NCI-H187 treated with DMSO at 0.1 percent for 48 hours (cell line): ENCODE data around the gene ROCK1.
"Not testable (repeated sequence)": the region's sequence is repeated elsewhere in the genome, so short reads cannot be mapped to it uniquely, and the experiment has no call there.

Experiments used
- DNase-seq: peaks from one replicate; lab custom pipeline; 2025; lab: John Stamatoyannopoulos, UW

The ROCK1 gene

DNA sequence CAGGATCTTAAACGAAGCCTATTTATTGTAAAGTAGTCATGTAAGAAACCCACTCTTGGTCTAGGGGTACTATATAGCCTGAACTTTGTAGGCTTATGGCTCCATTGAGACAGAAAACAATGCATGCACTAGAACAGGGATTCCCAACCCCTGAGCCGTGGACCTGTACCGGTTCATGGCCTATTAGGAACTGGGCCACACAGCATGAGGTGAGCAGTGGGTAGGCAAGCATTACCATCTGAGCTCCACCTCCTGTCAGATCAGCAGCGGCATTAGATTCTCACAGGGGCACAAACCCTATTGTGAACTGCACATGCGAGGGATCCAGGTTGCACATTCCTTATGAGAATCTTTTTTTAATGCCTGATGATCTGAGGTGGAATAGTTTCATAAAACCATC lies 59.2 kb downstream of the ROCK1 start:
- DNase-seq: no peak

DNA sequence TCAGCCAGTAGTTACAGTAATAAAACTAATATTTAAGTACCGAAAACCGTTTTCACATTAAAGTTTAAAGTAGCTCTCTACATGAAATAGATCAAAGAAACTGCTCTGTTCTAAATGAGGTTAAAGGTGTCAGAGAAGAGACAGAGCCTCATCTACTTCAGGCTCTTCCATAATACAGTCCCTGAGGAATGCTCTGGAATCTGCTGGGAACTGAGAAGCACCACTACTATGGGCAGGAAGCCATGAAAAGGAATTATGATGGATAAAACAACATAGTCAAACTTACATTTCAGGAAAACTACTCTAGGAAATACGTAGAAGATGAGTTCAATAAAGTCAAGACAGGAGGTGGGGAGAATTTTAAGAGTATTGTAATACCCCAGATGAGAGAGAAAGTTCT lies 60.0 kb downstream of the ROCK1 start:
- DNase-seq: no peak

DNA sequence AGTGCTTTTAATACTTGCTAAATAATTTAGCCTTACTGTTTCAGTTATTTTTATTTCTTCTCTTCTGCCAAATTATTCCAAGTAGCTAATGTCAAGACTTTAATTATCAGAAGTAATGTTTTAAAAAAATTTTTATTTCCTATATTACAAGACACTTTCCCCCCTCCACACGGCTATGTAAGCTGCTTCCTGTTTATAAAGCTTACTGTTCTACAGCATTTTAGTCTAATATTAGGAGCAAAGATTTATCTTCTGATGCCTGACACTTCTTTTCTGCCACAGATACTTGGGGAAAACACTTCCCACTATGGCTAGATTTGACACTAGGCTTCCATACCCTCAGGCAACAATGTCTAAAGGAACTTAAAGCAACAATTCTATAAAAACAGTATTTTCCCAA lies 62.3 kb downstream of the ROCK1 start:
- no peak for DNase-seq

DNA sequence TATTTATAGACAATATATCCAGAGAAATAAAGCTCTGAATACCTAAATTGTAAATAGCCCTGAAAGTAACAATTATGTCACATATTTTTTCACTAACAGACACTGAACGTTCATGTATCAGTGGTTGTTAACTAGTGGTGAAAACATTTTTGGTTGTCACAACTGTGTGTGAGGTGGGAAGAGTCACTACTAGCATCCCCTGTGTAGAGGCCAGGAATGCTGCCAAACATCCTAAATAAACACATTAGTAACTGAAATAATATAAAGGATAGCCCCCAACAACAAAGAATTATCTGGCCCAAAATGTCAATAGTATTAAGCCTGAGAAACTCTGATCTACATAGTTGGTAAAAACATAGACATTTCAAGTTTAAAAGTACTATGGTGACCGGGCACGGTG lies 64.5 kb downstream of the ROCK1 start:
- DNase-seq: no peak

DNA sequence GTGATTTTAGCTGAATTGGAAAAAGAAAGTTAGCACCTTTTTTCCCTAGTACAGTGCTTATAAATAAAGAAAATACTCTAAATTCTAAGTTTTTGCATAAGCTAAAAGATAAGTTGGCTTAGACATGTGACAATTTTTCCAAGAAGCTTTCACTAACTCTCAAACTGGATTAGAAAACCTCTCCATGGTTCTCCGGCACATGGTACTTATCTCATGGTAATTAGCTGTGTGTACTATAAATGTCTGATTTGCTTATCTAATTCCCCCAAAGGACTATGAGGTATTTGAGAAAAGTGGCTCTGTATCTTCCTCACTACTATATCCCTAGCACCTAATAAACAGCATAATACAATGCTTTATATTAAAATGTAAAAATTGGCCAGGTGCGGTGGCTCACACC lies 71.1 kb downstream of the ROCK1 start:
- no peak for DNase-seq

DNA sequence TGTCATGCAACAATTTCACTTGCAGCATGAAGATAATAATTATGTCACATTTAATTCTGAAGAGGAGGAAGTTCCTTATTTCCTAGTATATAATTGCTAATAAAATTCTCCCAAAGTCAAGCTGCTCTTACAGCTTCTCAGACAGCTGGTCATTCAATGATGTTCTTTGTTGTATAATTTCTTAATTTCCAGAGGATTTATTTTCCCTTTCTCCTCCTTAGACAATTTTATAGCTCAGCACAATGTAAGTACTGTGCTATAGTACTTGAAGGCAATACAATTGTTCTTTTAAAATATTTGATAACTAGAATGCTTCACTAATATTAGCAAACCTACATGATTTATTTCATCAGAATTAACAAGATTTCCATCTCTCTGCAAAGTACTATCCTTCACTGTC lies 73.4 kb downstream of the ROCK1 start:
- no peak for DNase-seq

DNA sequence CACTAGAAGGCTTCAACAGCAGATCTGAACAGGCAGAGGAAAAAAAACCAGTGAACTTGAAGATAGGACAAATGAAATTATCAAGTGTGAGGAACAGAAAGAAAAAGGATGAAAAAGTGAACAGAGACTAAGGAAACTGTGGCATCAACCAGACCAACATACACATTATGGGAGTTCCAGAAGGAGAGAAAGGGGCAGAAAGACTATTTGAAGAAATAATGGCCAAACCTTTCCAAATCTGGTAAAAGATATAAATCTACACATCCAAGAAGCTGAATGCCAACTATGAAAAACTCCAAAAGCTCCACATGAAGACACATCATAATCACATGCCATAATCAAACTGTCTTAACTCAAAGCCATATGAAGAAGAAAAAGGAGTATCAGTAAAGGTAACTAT lies 79.8 kb downstream of the ROCK1 start:
- no peak for DNase-seq

DNA sequence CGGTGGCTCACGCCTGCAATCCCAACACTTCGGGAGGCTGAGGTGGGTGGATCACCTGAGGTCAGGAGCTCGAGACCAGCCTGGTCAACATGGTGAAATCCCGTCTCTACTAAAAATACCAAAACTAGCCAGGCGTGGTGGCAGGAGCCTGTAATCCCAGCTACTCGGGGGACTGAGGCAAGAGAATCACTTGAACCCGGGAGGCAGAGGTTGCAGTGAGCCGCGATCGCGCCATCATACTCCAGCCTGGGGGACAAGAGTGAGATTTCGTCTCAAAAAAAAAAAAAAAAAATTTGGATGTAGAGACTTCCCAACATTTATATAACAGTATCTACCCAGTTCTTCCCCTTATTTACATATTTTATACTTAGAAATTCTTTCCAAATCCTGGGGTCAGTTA lies 93.4 kb downstream of the ROCK1 start:
- DNase-seq: not testable (repeated sequence)

DNA sequence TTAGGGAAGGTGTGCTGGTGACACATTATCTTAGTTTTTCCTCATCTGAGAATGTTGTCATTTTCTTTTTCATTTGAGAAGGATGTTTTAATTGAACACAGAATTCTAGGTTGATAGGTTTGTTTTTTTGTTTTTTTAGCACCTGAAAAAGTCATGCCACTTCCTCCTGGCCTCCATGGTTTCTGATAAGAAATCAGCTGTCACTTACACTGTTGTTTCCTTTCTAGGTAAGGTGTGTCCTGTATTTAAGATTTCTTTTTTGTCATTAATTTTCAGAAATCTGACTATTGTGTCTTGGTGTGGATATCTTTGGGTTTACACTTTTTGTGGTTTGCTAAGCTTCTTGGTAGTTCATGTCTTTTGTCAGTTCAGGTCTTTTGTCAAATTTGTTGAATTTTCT lies 99.3 kb downstream of the ROCK1 start:
- DNase-seq: no peak

DNA sequence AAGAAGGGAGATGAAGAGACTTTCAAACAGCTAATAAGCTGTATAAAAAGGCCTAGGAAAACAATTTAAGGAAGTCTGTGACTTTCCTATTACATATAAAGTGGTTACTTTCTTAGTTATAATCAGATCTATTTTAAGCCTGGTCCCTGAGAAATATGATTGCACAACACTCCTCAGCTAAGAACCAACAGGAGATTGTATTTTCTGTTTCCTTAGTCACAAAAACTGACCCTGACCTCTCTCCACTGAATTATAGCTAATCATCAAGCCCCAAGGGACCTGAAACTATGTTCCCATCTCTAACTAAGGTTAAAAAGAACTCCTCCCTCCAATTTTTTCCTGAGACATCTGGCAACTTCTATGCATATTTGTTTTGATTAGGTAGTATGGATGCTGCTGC lies 106.9 kb downstream of the ROCK1 start:
- DNase-seq: no peak

DNA sequence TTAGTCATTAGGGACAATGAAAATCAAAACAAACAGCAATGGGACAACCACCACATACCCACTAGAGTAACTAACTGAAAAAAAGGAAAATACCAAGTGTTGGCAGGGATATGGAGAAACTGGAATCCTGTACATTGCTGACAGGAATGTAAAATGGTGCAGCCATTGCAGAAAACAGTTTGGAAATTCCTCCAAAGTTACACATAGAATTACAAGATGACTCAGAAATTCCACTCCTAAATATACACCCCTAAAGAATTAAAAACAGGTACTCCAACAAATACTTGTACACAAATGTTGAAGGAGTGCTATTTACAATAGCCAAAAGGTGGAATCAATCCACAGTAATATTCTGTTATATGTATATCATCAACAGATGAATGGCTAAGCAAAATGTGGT lies 110.9 kb downstream of the ROCK1 start:
- DNase-seq: no peak

DNA sequence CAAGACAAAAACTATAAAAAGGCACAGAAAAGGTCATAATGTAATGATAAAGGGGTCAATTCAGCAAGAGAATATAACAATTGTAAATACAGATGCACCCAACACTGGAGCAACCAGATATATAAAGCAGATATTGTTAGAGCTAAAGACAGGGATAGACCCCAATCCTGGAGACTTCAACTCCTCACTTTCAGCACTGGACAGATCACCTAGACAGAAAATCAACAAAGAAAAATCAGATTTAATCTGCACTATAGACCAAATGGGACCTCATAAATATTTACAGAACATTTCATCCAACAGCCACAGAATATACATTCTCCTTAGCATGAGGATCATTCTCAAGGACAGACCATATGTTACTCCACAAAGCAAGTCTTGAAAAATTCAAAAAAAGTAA lies 114.2 kb downstream of the ROCK1 start:
- no peak for DNase-seq

DNA sequence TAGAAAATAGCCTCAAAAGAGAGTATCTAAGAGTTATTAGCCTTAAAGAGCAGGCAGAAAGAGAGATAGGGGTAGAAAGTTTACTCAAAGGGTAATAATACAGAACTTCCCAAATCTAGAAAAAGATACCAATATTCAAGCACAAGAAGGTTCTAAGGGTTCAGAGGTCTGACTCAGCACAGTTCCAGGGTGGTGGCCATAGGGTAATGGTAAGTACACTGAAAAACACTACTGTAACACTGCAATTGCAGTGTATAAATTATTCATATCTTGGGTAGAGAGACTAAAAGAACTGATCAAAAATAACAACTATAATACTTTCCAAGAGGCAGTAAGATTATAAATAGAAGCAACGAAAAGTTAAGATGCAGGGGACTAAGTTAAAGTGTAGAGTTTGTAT lies 115.2 kb downstream of the ROCK1 start:
- no peak for DNase-seq

DNA sequence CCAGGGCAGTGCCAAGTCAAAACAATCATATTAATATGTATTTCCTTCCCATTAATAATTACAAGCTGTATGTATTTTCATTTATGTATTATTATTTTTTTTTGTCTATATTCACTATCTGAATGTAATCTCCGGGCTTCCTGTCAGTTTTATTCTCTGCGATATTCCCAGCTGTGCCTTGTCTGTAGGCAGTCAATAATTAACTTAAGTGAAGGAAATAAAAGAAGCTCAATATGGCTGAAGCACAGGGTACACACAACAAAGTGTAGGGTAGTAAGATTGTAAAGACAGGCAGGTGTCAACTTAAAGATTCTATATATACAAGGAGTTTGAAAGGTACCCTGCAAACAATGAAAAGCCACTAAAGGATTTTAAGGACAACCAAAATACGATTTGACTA lies 122.9 kb downstream of the ROCK1 start:
- DNase-seq: no peak

DNA sequence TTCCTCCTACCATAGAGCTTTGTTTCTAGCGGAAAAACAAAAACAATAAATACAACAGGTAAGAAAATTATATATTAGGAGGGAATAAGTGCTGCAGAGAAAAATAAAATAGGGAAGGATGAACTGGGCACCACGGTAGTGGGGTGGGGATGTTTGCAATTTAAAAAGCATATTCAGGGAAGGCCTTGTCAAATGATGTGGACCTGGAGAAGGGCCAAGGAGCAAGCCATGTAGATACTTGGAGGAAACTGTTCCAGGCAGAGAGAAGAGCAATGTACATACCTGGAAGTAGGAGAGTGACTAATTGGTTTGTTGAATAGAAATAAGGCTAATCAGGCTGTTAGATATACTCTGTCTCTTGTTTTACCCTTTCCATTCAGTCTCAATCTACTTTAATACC lies 136.5 kb downstream of the ROCK1 start:
- DNase-seq: no peak

DNA sequence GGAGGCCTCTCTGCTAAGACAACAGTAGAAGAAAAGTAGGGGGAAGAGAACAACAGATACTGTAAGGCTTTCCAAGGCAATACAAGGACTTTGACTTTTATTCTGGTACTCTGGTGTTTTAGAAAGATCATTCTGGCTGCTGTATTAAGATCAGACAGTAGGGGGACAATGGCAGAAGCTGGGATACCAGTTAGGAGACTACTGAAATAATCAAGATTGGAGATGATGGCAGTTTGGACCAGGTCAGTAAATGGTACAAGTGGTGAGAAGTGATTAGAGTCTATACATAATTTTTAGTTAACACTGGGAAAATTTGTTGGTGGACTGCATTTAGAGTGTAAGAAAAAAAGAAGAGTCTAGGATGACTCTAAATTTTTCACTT lies 139.7 kb downstream of the ROCK1 start:
- DNase-seq: no peak

DNA sequence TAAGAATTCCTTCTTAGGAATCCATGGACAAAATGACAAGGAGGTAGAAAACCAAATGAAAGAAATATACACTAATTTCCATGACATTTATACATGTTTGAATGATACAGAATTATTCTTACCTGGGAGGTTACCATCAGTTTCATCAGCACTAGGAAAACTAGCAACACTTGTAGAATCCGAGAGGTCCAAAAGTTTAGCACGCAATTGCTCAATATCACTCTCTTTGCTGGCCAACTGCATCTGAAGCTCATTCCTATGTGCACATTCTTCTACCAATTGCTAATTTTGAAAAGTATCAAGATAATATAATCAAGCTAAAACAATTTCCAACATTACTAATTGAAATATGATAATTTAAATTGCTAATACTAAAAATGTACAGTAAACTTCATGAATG lies 144.8 kb downstream of the ROCK1 start:
- no peak for DNase-seq

DNA sequence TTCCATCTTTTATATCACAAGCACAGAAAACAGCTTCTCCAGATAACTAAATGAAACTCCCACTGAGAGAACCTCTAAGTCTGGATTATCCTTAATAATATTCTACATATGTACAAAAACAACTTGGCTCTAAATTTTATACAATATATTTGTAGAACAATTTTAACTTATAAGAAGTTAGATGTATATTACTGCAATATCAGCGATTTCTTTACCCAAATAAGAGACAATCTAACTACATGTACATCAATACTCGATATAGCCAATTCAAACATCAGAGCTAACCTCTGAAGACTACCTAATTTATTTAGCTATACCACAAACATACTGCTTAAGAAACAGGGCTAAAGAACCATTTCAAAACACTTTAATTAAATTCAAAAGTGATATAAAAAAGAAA lies 148.6 kb downstream of the ROCK1 start:
- no peak for DNase-seq

DNA sequence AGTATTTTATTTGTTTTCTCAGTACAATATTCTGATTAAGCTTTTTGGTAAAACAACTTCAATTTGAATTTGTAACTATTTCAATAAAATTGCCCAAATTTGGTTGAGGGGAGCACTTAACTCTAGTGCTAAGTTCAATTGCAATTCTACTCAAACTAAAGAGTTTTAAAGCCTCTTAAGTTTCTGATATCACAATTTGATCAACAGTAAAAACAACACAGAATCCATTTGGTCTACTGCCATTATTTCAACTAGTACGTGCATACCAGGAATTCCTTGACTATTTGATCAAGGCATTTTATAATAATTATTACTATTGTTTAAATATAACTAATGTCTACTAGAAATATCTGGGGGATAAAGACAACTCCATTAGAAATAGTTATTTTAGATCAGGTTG lies 150.9 kb downstream of the ROCK1 start:
- no peak for DNase-seq

DNA sequence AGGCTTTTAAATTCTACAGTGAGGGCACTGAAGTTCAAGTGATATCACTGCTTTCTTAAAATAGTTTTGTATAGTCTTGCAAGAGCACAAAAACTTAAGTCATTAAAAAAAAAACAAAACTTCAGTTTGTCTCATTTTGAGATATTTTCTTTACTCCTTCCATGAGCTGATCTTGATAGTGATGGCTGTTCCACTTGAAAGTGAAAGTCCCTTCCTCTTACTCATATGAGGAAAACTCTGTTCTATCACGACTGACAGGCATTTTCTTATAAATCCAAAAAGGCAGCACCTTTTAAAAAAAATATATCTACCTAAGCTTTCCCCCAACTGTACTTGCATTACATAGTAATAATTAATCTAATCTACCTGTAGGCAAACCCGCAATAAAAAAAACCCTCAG lies 160.8 kb downstream of the ROCK1 start:
- not testable (repeated sequence) for DNase-seq
